A549 (cell line): ENCODE data around the gene TIAM2. TPM values are rescaled to one million over a fixed set of nuclear protein-coding genes. Genes with fewer than 3 reads are reported as not detected.

ENCODE experiments used
- ATAC-seq, 2 experiments: fragments of 200-7000 bp in 1 of 2; fragments of >200 bp in 1 of 2; cut with Nextera tagmentation in 1 of 2; cut with Tn5 transposase in 1 of 2; 3 replicates each; pipeline versions ENCODE4 v1.8.0 to v1.9.1; 2018 to 2020; ENCODE audit warnings: mild to moderate bottlenecking in 1 of 2, moderate library complexity in 1 of 2
- CTCF ChIA-PET: fragments of 300-600 bp; sonication (Branson Sonifier 250); formaldehyde crosslinking; extraction: SDS; loops from one replicate; lab custom pipeline; 2021; ENCODE audit warnings: antibody characterized with exemption, inconsistent platforms; lab: Yijun Ruan, JAX
- POLR2A ChIA-PET: fragments of 350-600 bp; formaldehyde crosslinking; extraction: SDS; loops from one replicate; lab custom pipeline; 2021; ENCODE audit warnings: antibody characterized with exemption, inconsistent platforms; lab: Yijun Ruan, JAX
- DNase-seq, 2 experiments: peaks; one replicate each; pipeline versions ENCODE4 v3.0.0 to v3.0.0-alpha.2; 2011 to 2016; ENCODE audit warnings: low read depth in 1 of 2, low spot score in 1 of 2
- FAIRE-seq: peaks from 2 replicates; lab custom pipeline; 2011; peaks lifted over from hg19 to GRCh38; lab: Jason Lieb, UNC
- H3K27ac ChIP-seq, 2 experiments: fragments of >200 bp; sonication (Bioruptor Twin); formaldehyde crosslinking; 3 replicates each; pipeline ENCODE4 v1.5.1; 2016 to 2017
- H3K4me1 ChIP-seq: fragments of >200 bp; sonication (Bioruptor Twin); formaldehyde crosslinking; 3 replicates; pipeline ENCODE4 v1.6.1; 2016
- H3K4me2 ChIP-seq: fragments of >200 bp; sonication (Bioruptor Twin); formaldehyde crosslinking; 3 replicates; pipeline ENCODE4 v1.6.1; 2016
- H3K4me3 ChIP-seq: fragments of >200 bp; sonication (Bioruptor Twin); formaldehyde crosslinking; 3 replicates; pipeline ENCODE4 v1.5.1; 2016
- H3K9me3 ChIP-seq: fragments of >200 bp; sonication (Bioruptor Twin); formaldehyde crosslinking; 3 replicates; pipeline ENCODE4 v1.6.1; 2016
- BHLHE40 ChIP-seq: IDR thresholded peaks from 2 replicates; pipeline ENCODE4 v1.6.1; 2012; ENCODE audit warnings: low read depth, low read length, inconsistent platforms
- CBX2 ChIP-seq: fragments of 200-600 bp; sonication (generic); IDR thresholded peaks from 2 replicates; pipeline ENCODE4 v1.6.1; 2016; ENCODE audit warnings: low read depth, mild to moderate bottlenecking, borderline replicate concordance
- CHD2 ChIP-seq: fragments of 150-350 bp; IDR thresholded peaks from 2 replicates; pipeline ENCODE4 v1.6.1; 2014; ENCODE audit warnings: low read length; ENCODE audit not compliant: partially characterized antibody
- CHD4 ChIP-seq: fragments of 200-600 bp; sonication (generic); IDR thresholded peaks from 2 replicates; pipeline ENCODE4 v1.6.1; 2016; ENCODE audit warnings: antibody characterized with exemption, mild to moderate bottlenecking, borderline replicate concordance
- EHMT2 ChIP-seq: fragments of 200-600 bp; sonication (generic); IDR thresholded peaks from 2 replicates; pipeline ENCODE4 v1.6.1; 2016; ENCODE audit warnings: antibody characterized with exemption, low read depth, mild to moderate bottlenecking, moderate library complexity
- EP300 ChIP-seq, 2 experiments: fragments of >200 bp; sonication (Bioruptor Twin); formaldehyde crosslinking; IDR thresholded peaks; 2 replicates in 1 of 2; 3 replicates in 1 of 2; pipeline ENCODE4 v1.6.1; 2016 to 2017
- ESRRA ChIP-seq: fragments of 150-350 bp; IDR thresholded peaks from 2 replicates; pipeline ENCODE4 v1.6.1; 2014; ENCODE audit warnings: mild to moderate bottlenecking, low read length, borderline replicate concordance
- FOSB ChIP-seq: fragments of 250-450 bp; sonication (Bioruptor Pico); IDR thresholded peaks from 2 replicates; pipeline ENCODE4 v1.5.0; 2020; ENCODE audit warnings: mild to moderate bottlenecking, moderate library complexity
- FOSL2 ChIP-seq, 2 experiments: fragments of 450-650 bp in 1 of 2; fragments of >200 bp in 1 of 2; sonication (Bioruptor Twin) in 1 of 2; formaldehyde crosslinking; IDR thresholded peaks; 2 replicates each; pipeline versions ENCODE4 v1.5.0 to v1.6.1; 2016 to 2020; ENCODE audit warnings: mild to moderate bottlenecking in 1 of 2, moderate library complexity in 1 of 2
- FOXS1 ChIP-seq: fragments of 250-450 bp; sonication (Bioruptor Pico); IDR thresholded peaks from 2 replicates; pipeline ENCODE4 v1.5.0; 2020; ENCODE audit warnings: mild to moderate bottlenecking, moderate library complexity
- HDAC2 ChIP-seq: fragments of 200-600 bp; sonication (generic); IDR thresholded peaks from 2 replicates; pipeline ENCODE4 v1.6.1; 2016
- HOXB5 ChIP-seq: fragments of 250-450 bp; sonication (Bioruptor Pico); IDR thresholded peaks from 2 replicates; pipeline ENCODE4 v1.5.0; 2020; ENCODE audit warnings: mild to moderate bottlenecking, moderate library complexity
- JUNB ChIP-seq: fragments of >200 bp; sonication (Bioruptor Twin); formaldehyde crosslinking; IDR thresholded peaks from 2 replicates; pipeline ENCODE4 v1.6.1; 2016
- MAFK ChIP-seq: fragments of 450-650 bp; IDR thresholded peaks from 2 replicates; pipeline ENCODE4 v1.6.1; 2014; ENCODE audit not compliant: partially characterized antibody
- MAZ ChIP-seq: fragments of 150-350 bp; IDR thresholded peaks from 2 replicates; pipeline ENCODE4 v1.6.1; 2014; ENCODE audit warnings: antibody characterized with exemption, low read depth, low read length, borderline replicate concordance
- NR3C1 ChIP-seq: fragments of >200 bp; sonication (Bioruptor Twin); formaldehyde crosslinking; IDR thresholded peaks from 3 replicates; pipeline ENCODE4 v1.6.1; 2017
- PBX3 ChIP-seq: IDR thresholded peaks from 2 replicates; pipeline ENCODE4 v1.6.1; 2012
- PHF8 ChIP-seq: fragments of 200-600 bp; sonication (generic); IDR thresholded peaks from 2 replicates; pipeline ENCODE4 v1.6.1; 2016; ENCODE audit warnings: low read depth, mild to moderate bottlenecking, antibody characterized with exemption, moderate library complexity, borderline replicate concordance
- POLR2AphosphoS2 ChIP-seq: conservative IDR thresholded peaks from 2 replicates; pipeline ENCODE4 v1.6.1; 2012; ENCODE audit warnings: low read length, improper control_type of control experiment, inconsistent platforms
- RAD21 ChIP-seq, 2 experiments: fragments of >200 bp in 1 of 2; sonication (Bioruptor Twin) in 1 of 2; formaldehyde crosslinking in 1 of 2; IDR thresholded peaks in 1 of 2; conservative IDR thresholded peaks in 1 of 2; 2 replicates in 1 of 2; 3 replicates in 1 of 2; pipeline ENCODE4 v1.6.1; 2012 to 2018; ENCODE audit warnings: inconsistent platforms in 1 of 2
- RARB ChIP-seq: fragments of 250-450 bp; sonication (Bioruptor Pico); IDR thresholded peaks from 2 replicates; pipeline ENCODE4 v1.8.0; 2021; ENCODE audit warnings: mild to moderate bottlenecking, moderate library complexity
- TFCP2L1 ChIP-seq: fragments of 250-450 bp; sonication (Bioruptor Pico); IDR thresholded peaks from 2 replicates; pipeline ENCODE4 v1.5.0; 2021; ENCODE audit warnings: mild to moderate bottlenecking
- TP53 ChIP-seq: fragments of 250-450 bp; sonication (Bioruptor Pico); IDR thresholded peaks from 2 replicates; pipeline ENCODE4 v1.5.0; 2021; ENCODE audit warnings: mild to moderate bottlenecking, moderate library complexity
- ZC3H11A ChIP-seq: fragments of 450-650 bp; IDR thresholded peaks from 2 replicates; pipeline ENCODE4 v1.6.1; 2014; ENCODE audit warnings: antibody characterized with exemption, mild to moderate bottlenecking
- ZSCAN20 ChIP-seq: fragments of 250-450 bp; sonication (Bioruptor Pico); IDR thresholded peaks from 2 replicates; pipeline ENCODE4 v1.8.0; 2022; ENCODE audit warnings: mild to moderate bottlenecking, moderate library complexity
- WGBS: methylation state at CpG from one replicate; pipeline ENCODE4 v1.1.6; 2017; ENCODE audit errors: missing lambda C conversion rate; 5-methylcytosine and 5-hydroxymethylcytosine counted together
- polyA plus RNA-seq, 4 experiments: library from polyadenylated mRNA; depleted of rRNA in 3 of 4; stranded (reverse); fragments of >200 nt; fragmentation: RNase III in 1 of 4; extraction: RNeasy Plus Mini Kit Qiagen cat#74134 plus additional on column Dnase treatment in 1 of 4; gene quantifications; 2 replicates in 3 of 4; 3 replicates in 1 of 4; pipeline ENCODE4 v1.2.3, GENCODE V29; 2011 to 2017
- TF ChIP-seq, protein P1 (sequence below): fragments of 150-350 bp; IDR thresholded peaks from 2 replicates; pipeline ENCODE4 v1.6.1; 2014; ENCODE audit warnings: low read depth, mild to moderate bottlenecking, low read length

Gene TIAM2
- polyA plus RNA-seq, 2 of the 4 experiments (the other 2 are of a cell fraction) = 2.5 to 3.1 TPM

GRCh38 chr6:155067956-155068615 is 73.0 kb downstream of the TIAM2 start:
- Histone ChIP-seq H3K9me3 (no peaks in the 10 kb centered on the region), H3K4me3 (no peak overlapping the region), H3K4me2 (no peak overlapping the region), H3K27ac (no peak overlapping the region), H3K4me1 (peaks cover 2% of the 10 kb centered on the region; the same call in 1 of the 3 replicates)
- 92% methylated on average over 9 of the region's 9 CpGs for WGBS
- no peak for FAIRE-seq
- DNase-seq = no peak
- ChIA-PET CTCF (interaction anchor here (0.6 kb wide), 1 partner anchor 259 kb away, joined by 3 read pairs; no protein-coding TSS in a partner anchor), POLR2A (no interaction called here)
- no peak for ATAC-seq
- TF ChIP-seq FOSL2 (IDR thresholded peaks at IDR 0.05) (no peak), FOSL2 (CRISPR knock-in tag; IDR thresholded peaks at IDR 0.05) (no peak), PBX3 (no peak), RARB (no peak)

DNA sequence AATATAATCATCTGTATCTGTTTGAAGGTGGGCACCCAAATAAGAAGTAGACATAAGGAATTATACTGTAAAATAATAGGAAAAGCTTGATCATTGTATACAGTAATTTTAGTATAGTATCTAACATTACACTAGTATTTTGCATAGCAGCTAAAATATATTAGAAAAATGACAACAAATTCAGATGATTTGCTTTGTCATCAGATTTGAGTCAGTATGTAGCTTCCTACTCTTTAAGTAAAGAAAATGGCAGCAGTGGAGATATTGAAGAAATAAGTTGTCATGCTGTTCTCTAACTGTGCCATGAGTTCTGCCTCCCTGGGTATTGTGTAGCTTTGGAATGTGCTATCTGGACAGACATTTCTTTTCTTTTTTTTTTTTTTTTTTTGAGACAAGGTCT is 74.4 kb downstream of the TIAM2 start:
- FAIRE-seq = no peak

DNA sequence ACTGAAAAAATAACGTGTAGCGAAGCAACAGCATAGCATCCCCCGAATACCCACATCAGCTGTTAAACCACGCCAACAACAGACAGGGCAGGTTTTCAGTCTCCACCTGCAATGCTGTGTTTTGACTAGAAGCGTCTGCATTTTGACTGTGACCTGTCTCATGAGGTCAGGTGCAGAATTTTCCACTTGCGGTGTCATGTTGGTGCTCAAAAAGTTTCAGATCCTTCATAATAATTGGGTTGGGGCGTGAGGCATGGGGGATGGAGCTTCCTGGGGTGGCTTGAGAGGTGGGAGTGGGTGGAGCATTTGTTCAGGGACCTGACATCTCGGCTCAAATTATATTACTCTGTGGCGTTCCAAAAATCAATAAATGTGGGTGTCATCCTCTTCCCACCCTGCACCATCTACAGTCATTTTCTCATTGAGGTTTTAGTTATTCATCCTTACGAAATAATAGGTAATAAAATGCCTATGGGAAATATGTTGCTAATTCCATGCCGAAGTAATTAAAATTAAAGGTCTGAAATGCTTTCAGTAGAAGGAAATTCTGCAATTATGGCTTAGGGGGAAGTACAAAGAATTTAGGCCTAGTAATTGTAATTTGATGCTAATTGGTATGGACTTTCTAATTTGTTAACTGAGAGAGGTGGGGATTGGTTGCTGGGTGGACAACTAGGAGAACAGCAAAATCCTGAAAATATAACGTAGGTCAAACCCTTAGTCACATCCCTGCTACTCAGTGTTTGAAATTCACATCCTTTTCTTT is 81.0 kb downstream of the TIAM2 start:
- no peak for ATAC-seq
- 83% methylated on average over 12 of the region's 12 CpGs for WGBS

More for the DNA sequence above, 74.4 kb downstream of the TIAM2 start:
- Histone ChIP-seq H3K9me3 (no peaks in the 10 kb centered on the region), H3K4me3 (no peak overlapping the region), H3K27ac (no peak overlapping the region), H3K4me1 (no peaks in the 10 kb centered on the region), H3K4me2 (no peak overlapping the region)
- TF ChIP-seq EP300 (IDR thresholded peaks at IDR 0.05) = no peak
- TF ChIP-seq MAFK = peak; percentile 71
- DNase-seq (no peak), ATAC-seq (no peak)
- ChIA-PET POLR2A (no interaction called here), CTCF (interaction anchor here (1.5 kb wide), 1 partner anchor 141 kb away, joined by 3 read pairs; no protein-coding TSS in a partner anchor)

GRCh38 chr6:155077331-155077730 is 82.2 kb downstream of the TIAM2 start:
- Histone ChIP-seq H3K4me1 (no peaks in the 10 kb centered on the region), H3K9me3 (no peaks in the 10 kb centered on the region), H3K4me2 (no peak overlapping the region), H3K4me3 (no peak overlapping the region), H3K27ac (no peak overlapping the region)
- CTCF ChIA-PET = interaction anchor here (0.7 to 1.1 kb wide), 2 partner anchors 17 to 40 kb away, joined by 3 to 4 read pairs; no protein-coding TSS in a partner anchor
- POLR2A ChIA-PET = no interaction called here
- ATAC-seq = no peak
- no peak for FAIRE-seq
- DNase-seq = no peak
- WGBS = 85% methylated on average over 7 of the region's 7 CpGs
- no peak for TF ChIP-seq RAD21 (conservative IDR thresholded peaks at IDR 0.05 in 1 of 2, IDR thresholded peaks at IDR 0.05 in 1 of 2)
- TF ChIP-seq JUNB = no peak
- no peak for TF ChIP-seq CBX2
- TF ChIP-seq EHMT2 = no peak
- no peak for TF ChIP-seq HOXB5 (CRISPR knock-in tag)
- no peak for TF ChIP-seq MAZ
- no peak for TF ChIP-seq ZC3H11A
- TF ChIP-seq RARB = no peak
- no peak for TF ChIP-seq TFCP2L1 (CRISPR knock-in tag)
- no peak for TF ChIP-seq CHD2
- TF ChIP-seq ESRRA = no peak
- no peak for TF ChIP-seq EP300 (IDR thresholded peaks at IDR 0.05)
- TF ChIP-seq, protein P1, sequence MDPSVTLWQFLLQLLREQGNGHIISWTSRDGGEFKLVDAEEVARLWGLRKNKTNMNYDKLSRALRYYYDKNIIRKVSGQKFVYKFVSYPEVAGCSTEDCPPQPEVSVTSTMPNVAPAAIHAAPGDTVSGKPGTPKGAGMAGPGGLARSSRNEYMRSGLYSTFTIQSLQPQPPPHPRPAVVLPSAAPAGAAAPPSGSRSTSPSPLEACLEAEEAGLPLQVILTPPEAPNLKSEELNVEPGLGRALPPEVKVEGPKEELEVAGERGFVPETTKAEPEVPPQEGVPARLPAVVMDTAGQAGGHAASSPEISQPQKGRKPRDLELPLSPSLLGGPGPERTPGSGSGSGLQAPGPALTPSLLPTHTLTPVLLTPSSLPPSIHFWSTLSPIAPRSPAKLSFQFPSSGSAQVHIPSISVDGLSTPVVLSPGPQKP = no peak
- TF ChIP-seq MAFK = no peak
- no peak for TF ChIP-seq FOXS1 (CRISPR knock-in tag)
- no peak for TF ChIP-seq FOSB (CRISPR knock-in tag)

More for the DNA sequence above, 81.0 kb downstream of the TIAM2 start:
- no peaks in the 10 kb centered on the region for H3K9me3 ChIP-seq
- H3K4me1 ChIP-seq = no peaks in the 10 kb centered on the region
- ChIA-PET CTCF (no interaction called here), POLR2A (no interaction called here)
- no peak overlapping the region for H3K27ac ChIP-seq
- DNase-seq (no peak), FAIRE-seq (no peak)
- H3K4me3 ChIP-seq = no peak overlapping the region
- TF ChIP-seq CHD4 (no peak), ESRRA (no peak), RAD21 (conservative IDR thresholded peaks at IDR 0.05 in 1 of 2, IDR thresholded peaks at IDR 0.05 in 1 of 2) (no peak), BHLHE40 (no peak), HDAC2 (no peak), CHD2 (no peak), JUNB (no peak), TP53 (CRISPR knock-in tag) (no peak), ZSCAN20 (CRISPR knock-in tag) (no peak), PHF8 (no peak), NR3C1 (no peak), FOSL2 (IDR thresholded peaks at IDR 0.05) (no peak), FOSL2 (CRISPR knock-in tag; IDR thresholded peaks at IDR 0.05) (no peak), POLR2AphosphoS2 (no peak)
- TF ChIP-seq, protein P1 = no peak
- H3K4me2 ChIP-seq = no peak overlapping the region
